ENCODE data around the gene PRSS36.
"Not testable (repeated sequence)": the region's sequence is repeated elsewhere in the genome, so short reads cannot be mapped to it uniquely, and the experiment has no call there.

The PRSS36 gene

GRCh38 chr16:31120129-31120528, 29.7 kb downstream of the PRSS36 start:
- DNase-seq, result no peak

- peak; percentile 7 for DNase-seq
Measured at GRCh38 chr16:31118223-31119155, 31.4 kb downstream of the PRSS36 start.

- peak; percentile 100 for DNase-seq
Measured at GRCh38 chr16:31117384-31118222, 32.3 kb downstream of the PRSS36 start, which contains the start of gene KAT8. KAT8 (plus strand) TSS chr16:31117664; CDS start chr16:31117682, 18 bp downstream.

GRCh38 chr16:31114468-31114867, 35.4 kb downstream of the PRSS36 start:
- DNase-seq, result no peak

- DNase-seq, result peak; percentile 65
Measured at GRCh38 chr16:31113121-31114120, 36.4 kb downstream of the PRSS36 start.

GRCh38 chr16:31112711-31113110, 37.2 kb downstream of the PRSS36 start:
- no peak for DNase-seq

GRCh38 chr16:31111881-31112466, 37.9 kb downstream of the PRSS36 start:
- no peak for DNase-seq

GRCh38 chr16:31110106-31111034, 39.5 kb downstream of the PRSS36 start:
- no peak for DNase-seq

GRCh38 chr16:31109622-31110021, 40.2 kb downstream of the PRSS36 start:
- no peak for DNase-seq

- no peak for DNase-seq
Measured at GRCh38 chr16:31108794-31109558, 40.9 kb downstream of the PRSS36 start.

- peak; percentile 85 for DNase-seq
Measured at GRCh38 chr16:31108035-31108793, 41.7 kb downstream of the PRSS36 start, which contains the start of gene BCKDK. BCKDK (plus strand) TSS chr16:31108386; CDS start chr16:31109224, 838 bp downstream.

- DNase-seq, result no peak
Measured at GRCh38 chr16:31107465-31107867, 42.4 kb downstream of the PRSS36 start.

- DNase-seq, result no peak
Measured at GRCh38 chr16:31106509-31107464, 43.1 kb downstream of the PRSS36 start.

GRCh38 chr16:31105677-31106213, 44.1 kb downstream of the PRSS36 start:
- DNase-seq, result peak; percentile 93

- not testable (repeated sequence) for DNase-seq
Measured at GRCh38 chr16:31100876-31101641, 48.8 kb downstream of the PRSS36 start.

- DNase-seq, result no peak
Measured at GRCh38 chr16:31099860-31100638, 49.8 kb downstream of the PRSS36 start.

Data from hematopoietic multipotent progenitor cell treated with erythropoietin and hydrocortisone succinate and interleukin-3 and kit ligand, for 6 days (in vitro differentiated cells).